ENCODE results near the gene LCN6. TPM values are rescaled to one million over a fixed set of nuclear protein-coding genes. Genes with fewer than 3 reads are reported as not detected.

LCN6 gene
- polyA plus RNA-seq, 1 donor (not counting 4 experiments of a cell fraction or from before 2014, with no cell fraction given) = not detected

- Histone ChIP-seq H3K9me3 (ENCODE audit: control insufficient read depth, low read depth, low read length) (no peaks in the 10 kb centered on the region), H4K20me1 (ENCODE audit: control insufficient read depth, extremely low read depth, insufficient read depth, low read length) (peaks cover 5% of the 10 kb centered on the region), H3K27ac (ENCODE audit: control insufficient read depth, insufficient read depth, low read length) (no peak overlapping the region), H3K4me1 (ENCODE audit: control insufficient read depth, extremely low read depth, insufficient read depth, low read length) (peaks cover 17% of the 10 kb centered on the region), H2AFZ (ENCODE audit: control insufficient read depth, low read length) (no peak overlapping the region), H3K27me3 (ENCODE audit: control insufficient read depth, extremely low read depth, insufficient read depth, low read length) (peaks cover 22% of the 10 kb centered on the region), H3K36me3 (ENCODE audit: control insufficient read depth in 2 of 2, extremely low read depth in 1 of 2, insufficient read depth in 2 of 2, low read length in 2 of 2) (no peaks in the 10 kb centered on the region), H3K4me2 (ENCODE audit: control insufficient read depth, extremely low read depth, insufficient read depth, low read depth, low read length) (no peak overlapping the region), H3K9me1 (ENCODE audit: control insufficient read depth, extremely low read depth, insufficient read depth, low read length) (no peaks in the 10 kb centered on the region), H3K4me3 (ENCODE audit: control insufficient read depth in 2 of 3, extremely low read depth in 1 of 3, insufficient read depth in 2 of 3, low read depth in 1 of 3, low read length in 3 of 3) (no peak overlapping the region), H3K79me2 (ENCODE audit: control insufficient read depth, insufficient read depth, low read length) (no peaks in the 10 kb centered on the region), H3K9ac (ENCODE audit: control insufficient read depth, extremely low read depth, insufficient read depth, low read length) (no peak overlapping the region)
- DNase-seq (ENCODE audit: low read depth, low spot score) (no peak), FAIRE-seq (no peak)
- TF ChIP-seq EZH2 (IDR thresholded peaks at IDR 0.05; ENCODE audit: low read length) = no peak
- dilution Hi-C loops (cut with MboI; ENCODE audit: extremely low pct_ligation_motif_present, low sequenced_read_pairs) = no loop called here
Measured at GRCh38 chr9:136696502-136696901, 51.8 kb downstream of the LCN6 start.

GRCh38 chr9:136695955-136696354, 52.4 kb downstream of the LCN6 start:
- Histone ChIP-seq H4K20me1 (ENCODE audit: control insufficient read depth, extremely low read depth, insufficient read depth, low read length) (peaks cover 5% of the 10 kb centered on the region), H2AFZ (ENCODE audit: control insufficient read depth, low read length) (no peak overlapping the region), H3K27ac (ENCODE audit: control insufficient read depth, insufficient read depth, low read length) (no peak overlapping the region), H3K9me1 (ENCODE audit: control insufficient read depth, extremely low read depth, insufficient read depth, low read length) (no peaks in the 10 kb centered on the region), H3K36me3 (ENCODE audit: control insufficient read depth in 2 of 2, extremely low read depth in 1 of 2, insufficient read depth in 2 of 2, low read length in 2 of 2) (no peaks in the 10 kb centered on the region), H3K79me2 (ENCODE audit: control insufficient read depth, insufficient read depth, low read length) (no peaks in the 10 kb centered on the region), H3K9ac (ENCODE audit: control insufficient read depth, extremely low read depth, insufficient read depth, low read length) (no peak overlapping the region), H3K4me2 (ENCODE audit: control insufficient read depth, extremely low read depth, insufficient read depth, low read depth, low read length) (no peak overlapping the region), H3K4me1 (ENCODE audit: control insufficient read depth, extremely low read depth, insufficient read depth, low read length) (peaks cover 17% of the 10 kb centered on the region), H3K4me3 (ENCODE audit: control insufficient read depth in 2 of 3, extremely low read depth in 1 of 3, insufficient read depth in 2 of 3, low read depth in 1 of 3, low read length in 3 of 3) (no peak overlapping the region), H3K27me3 (ENCODE audit: control insufficient read depth, extremely low read depth, insufficient read depth, low read length) (peaks cover 17% of the 10 kb centered on the region), H3K9me3 (ENCODE audit: control insufficient read depth, low read depth, low read length) (no peaks in the 10 kb centered on the region)
- DNase-seq (ENCODE audit: low read depth, low spot score) (no peak), FAIRE-seq (no peak)
- TF ChIP-seq EZH2 (IDR thresholded peaks at IDR 0.05; ENCODE audit: low read length) = no peak
- TF ChIP-seq, protein P1, sequence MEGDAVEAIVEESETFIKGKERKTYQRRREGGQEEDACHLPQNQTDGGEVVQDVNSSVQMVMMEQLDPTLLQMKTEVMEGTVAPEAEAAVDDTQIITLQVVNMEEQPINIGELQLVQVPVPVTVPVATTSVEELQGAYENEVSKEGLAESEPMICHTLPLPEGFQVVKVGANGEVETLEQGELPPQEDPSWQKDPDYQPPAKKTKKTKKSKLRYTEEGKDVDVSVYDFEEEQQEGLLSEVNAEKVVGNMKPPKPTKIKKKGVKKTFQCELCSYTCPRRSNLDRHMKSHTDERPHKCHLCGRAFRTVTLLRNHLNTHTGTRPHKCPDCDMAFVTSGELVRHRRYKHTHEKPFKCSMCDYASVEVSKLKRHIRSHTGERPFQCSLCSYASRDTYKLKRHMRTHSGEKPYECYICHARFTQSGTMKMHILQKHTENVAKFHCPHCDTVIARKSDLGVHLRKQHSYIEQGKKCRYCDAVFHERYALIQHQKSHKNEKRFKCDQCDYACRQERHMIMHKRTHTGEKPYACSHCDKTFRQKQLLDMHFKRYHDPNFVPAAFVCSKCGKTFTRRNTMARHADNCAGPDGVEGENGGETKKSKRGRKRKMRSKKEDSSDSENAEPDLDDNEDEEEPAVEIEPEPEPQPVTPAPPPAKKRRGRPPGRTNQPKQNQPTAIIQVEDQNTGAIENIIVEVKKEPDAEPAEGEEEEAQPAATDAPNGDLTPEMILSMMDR (optimal IDR thresholded peaks at IDR 0.05 in 1 of 3, IDR thresholded peaks at IDR 0.05 in 1 of 3, conservative IDR thresholded peaks at IDR 0.05 in 1 of 3; ENCODE audit: extremely low read depth in 1 of 3, insufficient read depth in 2 of 3, low read length in 3 of 3) = no peak
- dilution Hi-C loops (cut with MboI; ENCODE audit: extremely low pct_ligation_motif_present, low sequenced_read_pairs) = no loop called here

DNA sequence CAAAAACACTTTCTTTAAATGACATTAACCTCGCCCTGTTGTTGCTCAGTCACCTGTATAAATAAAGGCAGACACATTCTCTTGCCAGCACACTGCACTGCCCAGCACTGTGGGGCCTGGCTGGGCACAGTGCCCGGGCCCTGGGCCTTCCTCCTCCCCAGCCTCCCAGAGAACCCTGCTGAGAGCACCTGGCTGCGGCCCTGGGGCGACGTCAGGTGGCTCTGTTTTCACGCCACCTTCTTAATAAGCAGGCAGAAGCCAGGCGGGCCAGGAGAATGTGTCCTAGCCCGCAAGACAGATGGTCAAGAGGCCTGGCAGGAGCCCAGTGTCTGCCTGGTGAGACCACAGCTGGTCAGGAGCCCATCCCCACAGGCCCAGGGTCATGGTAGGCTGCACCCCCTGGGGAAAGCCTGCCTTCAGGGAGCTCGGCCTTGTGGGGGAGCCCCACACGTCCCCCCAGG, 52.9 kb downstream of the LCN6 start:
- TF ChIP-seq EZH2 (IDR thresholded peaks at IDR 0.05; ENCODE audit: low read length) = no peak
- TF ChIP-seq, protein P1 (optimal IDR thresholded peaks at IDR 0.05 in 1 of 3, IDR thresholded peaks at IDR 0.05 in 1 of 3, conservative IDR thresholded peaks at IDR 0.05 in 1 of 3; ENCODE audit: extremely low read depth in 1 of 3, insufficient read depth in 2 of 3, low read length in 3 of 3) = no peak
- Histone ChIP-seq H3K9me3 (ENCODE audit: control insufficient read depth, low read depth, low read length) (no peaks in the 10 kb centered on the region), H3K79me2 (ENCODE audit: control insufficient read depth, insufficient read depth, low read length) (no peaks in the 10 kb centered on the region), H4K20me1 (ENCODE audit: control insufficient read depth, extremely low read depth, insufficient read depth, low read length) (peaks cover 5% of the 10 kb centered on the region), H3K36me3 (ENCODE audit: control insufficient read depth in 2 of 2, extremely low read depth in 1 of 2, insufficient read depth in 2 of 2, low read length in 2 of 2) (no peaks in the 10 kb centered on the region), H3K9ac (ENCODE audit: control insufficient read depth, extremely low read depth, insufficient read depth, low read length) (no peak overlapping the region), H2AFZ (ENCODE audit: control insufficient read depth, low read length) (no peak overlapping the region), H3K4me1 (ENCODE audit: control insufficient read depth, extremely low read depth, insufficient read depth, low read length) (peaks cover 17% of the 10 kb centered on the region), H3K9me1 (ENCODE audit: control insufficient read depth, extremely low read depth, insufficient read depth, low read length) (no peaks in the 10 kb centered on the region), H3K4me2 (ENCODE audit: control insufficient read depth, extremely low read depth, insufficient read depth, low read depth, low read length) (no peak overlapping the region), H3K27me3 (ENCODE audit: control insufficient read depth, extremely low read depth, insufficient read depth, low read length) (peaks cover 14% of the 10 kb centered on the region), H3K4me3 (ENCODE audit: control insufficient read depth in 2 of 3, extremely low read depth in 1 of 3, insufficient read depth in 2 of 3, low read depth in 1 of 3, low read length in 3 of 3) (no peak overlapping the region), H3K27ac (ENCODE audit: control insufficient read depth, insufficient read depth, low read length) (no peak overlapping the region)
- FAIRE-seq (no peak), DNase-seq (ENCODE audit: low read depth, low spot score) (no peak)
- dilution Hi-C loops (cut with MboI; ENCODE audit: extremely low pct_ligation_motif_present, low sequenced_read_pairs) = no loop called here
